ENCODE data around the gene NSFL1C.

DNA sequence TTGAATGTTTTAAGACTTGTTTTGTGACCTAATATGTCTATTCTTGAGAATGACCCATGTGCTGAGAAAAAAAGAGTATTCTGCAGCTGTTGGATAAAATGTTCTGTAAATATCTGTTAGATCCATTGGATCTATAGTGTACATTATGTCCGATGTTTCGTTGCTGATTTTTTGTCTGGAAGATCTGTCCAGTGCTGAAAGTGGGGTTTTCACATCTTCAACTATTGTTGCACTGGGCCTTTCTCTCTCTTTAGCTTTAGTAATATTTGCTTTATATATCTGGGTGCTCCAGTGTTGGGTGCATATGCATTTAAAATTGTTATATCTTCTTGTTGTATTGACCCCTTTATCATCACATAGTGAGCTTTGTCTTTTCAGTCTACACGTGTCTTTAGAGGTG is 30.3 kb upstream of the NSFL1C start:
- TF ChIP-seq, protein P1, sequence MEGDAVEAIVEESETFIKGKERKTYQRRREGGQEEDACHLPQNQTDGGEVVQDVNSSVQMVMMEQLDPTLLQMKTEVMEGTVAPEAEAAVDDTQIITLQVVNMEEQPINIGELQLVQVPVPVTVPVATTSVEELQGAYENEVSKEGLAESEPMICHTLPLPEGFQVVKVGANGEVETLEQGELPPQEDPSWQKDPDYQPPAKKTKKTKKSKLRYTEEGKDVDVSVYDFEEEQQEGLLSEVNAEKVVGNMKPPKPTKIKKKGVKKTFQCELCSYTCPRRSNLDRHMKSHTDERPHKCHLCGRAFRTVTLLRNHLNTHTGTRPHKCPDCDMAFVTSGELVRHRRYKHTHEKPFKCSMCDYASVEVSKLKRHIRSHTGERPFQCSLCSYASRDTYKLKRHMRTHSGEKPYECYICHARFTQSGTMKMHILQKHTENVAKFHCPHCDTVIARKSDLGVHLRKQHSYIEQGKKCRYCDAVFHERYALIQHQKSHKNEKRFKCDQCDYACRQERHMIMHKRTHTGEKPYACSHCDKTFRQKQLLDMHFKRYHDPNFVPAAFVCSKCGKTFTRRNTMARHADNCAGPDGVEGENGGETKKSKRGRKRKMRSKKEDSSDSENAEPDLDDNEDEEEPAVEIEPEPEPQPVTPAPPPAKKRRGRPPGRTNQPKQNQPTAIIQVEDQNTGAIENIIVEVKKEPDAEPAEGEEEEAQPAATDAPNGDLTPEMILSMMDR (conservative IDR thresholded peaks at IDR 0.05; ENCODE audit: low read depth, low read length) = no peak
- TF ChIP-seq CEBPB (IDR thresholded peaks at IDR 0.05; ENCODE audit: low read depth, low read length) = no peak
- no peak for TF ChIP-seq RAD21 (IDR thresholded peaks at IDR 0.05; ENCODE audit: low read length)
- no peak for TF ChIP-seq POLR2A (IDR thresholded peaks at IDR 0.05; ENCODE audit: low read depth, low read length)
- no peak for TF ChIP-seq MAZ (IDR thresholded peaks at IDR 0.05; ENCODE audit: borderline replicate concordance, low read depth, low read length)
- no peak for TF ChIP-seq MAFK (IDR thresholded peaks at IDR 0.05; ENCODE audit: low read depth, low read length)
- TF ChIP-seq, protein P2, sequence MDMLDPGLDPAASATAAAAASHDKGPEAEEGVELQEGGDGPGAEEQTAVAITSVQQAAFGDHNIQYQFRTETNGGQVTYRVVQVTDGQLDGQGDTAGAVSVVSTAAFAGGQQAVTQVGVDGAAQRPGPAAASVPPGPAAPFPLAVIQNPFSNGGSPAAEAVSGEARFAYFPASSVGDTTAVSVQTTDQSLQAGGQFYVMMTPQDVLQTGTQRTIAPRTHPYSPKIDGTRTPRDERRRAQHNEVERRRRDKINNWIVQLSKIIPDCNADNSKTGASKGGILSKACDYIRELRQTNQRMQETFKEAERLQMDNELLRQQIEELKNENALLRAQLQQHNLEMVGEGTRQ (IDR thresholded peaks at IDR 0.05; ENCODE audit: low read depth, low read length) = no peak
- no peak for TF ChIP-seq FOS (IDR thresholded peaks at IDR 0.05; ENCODE audit: low read depth, low read length)
- TF ChIP-seq CHD1 (IDR thresholded peaks at IDR 0.05; ENCODE audit: low read depth, low read length) = no peak
